HepG2 (cell line): ENCODE results near the gene PDXDC1.
"Not testable (repeated sequence)": the region's sequence is repeated elsewhere in the genome, so short reads cannot be mapped to it uniquely, and the experiment has no call there.

Experiments
- BRD4 ChIP-seq: sonication (generic); formaldehyde crosslinking; IDR thresholded peaks from 2 replicates; pipeline ENCODE4 v1.4.0; 2020; ENCODE audit warnings: missing genetic modification reagents
- CSRNP2 ChIP-seq: sonication (generic); formaldehyde crosslinking; conservative IDR thresholded peaks from 2 replicates; pipeline ENCODE4 v1.8.0; 2022; ENCODE audit warnings: low read depth, missing genetic modification reagents
- FOSL1 ChIP-seq: sonication (generic); formaldehyde crosslinking; IDR thresholded peaks from 2 replicates; pipeline ENCODE4 v1.9.0; 2021; ENCODE audit warnings: missing genetic modification reagents, borderline replicate concordance
- KDM4B ChIP-seq: sonication (generic); formaldehyde crosslinking; IDR thresholded peaks from 2 replicates; pipeline ENCODE4 v1.4.0; 2020; ENCODE audit warnings: missing genetic modification reagents
- ZNF263 ChIP-seq: sonication (generic); formaldehyde crosslinking; IDR thresholded peaks from 2 replicates; pipeline ENCODE4 v1.4.0; 2020; ENCODE audit warnings: missing genetic modification reagents

GRCh38 chr16:15099366-15099909, 124.6 kb downstream of the PDXDC1 start:
- TF ChIP-seq BRD4, FOSL1, ZNF263, CSRNP2, KDM4B (CRISPR knock-in tag): not testable (repeated sequence)
